ENCODE results near the gene PRR33.
A peak's percentile ranks its signal among the peaks of the same experiment; 100 is the strongest.

Gene PRR33

DNA sequence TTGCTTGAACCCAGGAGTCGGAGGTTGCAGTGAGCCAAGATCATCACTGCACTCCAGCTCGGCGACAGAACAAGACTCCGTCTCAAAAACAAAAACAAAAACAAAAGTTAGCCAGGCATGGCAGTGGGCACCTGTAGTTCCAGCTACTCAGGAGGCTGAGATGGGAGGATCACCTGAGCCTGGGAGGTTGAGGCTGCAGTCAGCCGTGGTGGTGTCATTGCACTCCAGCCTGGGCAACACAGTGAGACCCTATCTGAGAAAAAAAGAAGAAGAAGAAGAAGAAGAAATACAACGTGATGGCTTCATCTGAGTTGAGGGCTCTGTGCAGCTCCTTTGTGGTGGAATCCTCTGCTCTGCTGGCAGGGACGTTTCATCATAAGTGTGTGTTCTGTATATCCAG lies 17.8 kb upstream of the PRR33 start:
- no peak overlapping the region for H3K4me3 ChIP-seq (ENCODE audit: low read length, poor library complexity, severe bottlenecking)
- H3K9me2 ChIP-seq (replicated peaks; ENCODE audit: low read depth, low read length), result no peaks in the 10 kb centered on the region
- H3K36me3 ChIP-seq (ENCODE audit: insufficient read depth, low read length), result no peaks in the 10 kb centered on the region
- no peak overlapping the region for H2AFZ ChIP-seq (ENCODE audit: low read length)
- TF ChIP-seq EZH2phosphoT487 (IDR thresholded peaks at IDR 0.05; ENCODE audit: borderline replicate concordance), result no peak
- TF ChIP-seq CTCF (conservative IDR thresholded peaks at IDR 0.05; ENCODE audit: low read length), result no peak
- no peak overlapping the region for H3K4me2 ChIP-seq (ENCODE audit: low read depth, low read length, poor library complexity, severe bottlenecking)
- H3K27me3 ChIP-seq (ENCODE audit: insufficient read depth, low read length, poor library complexity, severe bottlenecking), result no peaks in the 10 kb centered on the region
- H3K4me1 ChIP-seq (ENCODE audit: insufficient read depth, low read length, poor library complexity, severe bottlenecking), result peaks cover 21% of the 10 kb centered on the region
- H4K20me1 ChIP-seq (ENCODE audit: insufficient read depth, low read length, poor library complexity, severe bottlenecking), result no peaks in the 10 kb centered on the region
- H3K9me3 ChIP-seq (ENCODE audit: insufficient read depth, low read depth, low read length), result no peaks in the 10 kb centered on the region
- H3K9ac ChIP-seq (ENCODE audit: low read depth, low read length, poor library complexity, severe bottlenecking), result no peak overlapping the region
- no peaks in the 10 kb centered on the region for H3K79me2 ChIP-seq (ENCODE audit: insufficient read depth, low read length)
- H3F3A ChIP-seq (ENCODE audit: low read depth), result no peaks in the 10 kb centered on the region

GRCh38 chr11:1908618-1909017 lies 16.9 kb upstream of the PRR33 start:
- H3K9me2 ChIP-seq (replicated peaks; ENCODE audit: low read depth, low read length), result no peaks in the 10 kb centered on the region
- no peaks in the 10 kb centered on the region for H3K9me3 ChIP-seq (ENCODE audit: insufficient read depth, low read depth, low read length)
- no peak overlapping the region for H3K4me2 ChIP-seq (ENCODE audit: low read depth, low read length, poor library complexity, severe bottlenecking)
- TF ChIP-seq CTCF (conservative IDR thresholded peaks at IDR 0.05; ENCODE audit: low read length) (no peak), EZH2phosphoT487 (IDR thresholded peaks at IDR 0.05; ENCODE audit: borderline replicate concordance) (no peak)
- H3K79me2 ChIP-seq (ENCODE audit: insufficient read depth, low read length), result no peaks in the 10 kb centered on the region
- H3K9ac ChIP-seq (ENCODE audit: low read depth, low read length, poor library complexity, severe bottlenecking), result no peak overlapping the region
- H2AFZ ChIP-seq (ENCODE audit: low read length), result no peak overlapping the region
- no peak overlapping the region for H3K4me3 ChIP-seq (ENCODE audit: low read length, poor library complexity, severe bottlenecking)
- no peaks in the 10 kb centered on the region for H4K20me1 ChIP-seq (ENCODE audit: insufficient read depth, low read length, poor library complexity, severe bottlenecking)
- H3K4me1 ChIP-seq (ENCODE audit: insufficient read depth, low read length, poor library complexity, severe bottlenecking), result peaks cover 21% of the 10 kb centered on the region
- no peaks in the 10 kb centered on the region for H3K27me3 ChIP-seq (ENCODE audit: insufficient read depth, low read length, poor library complexity, severe bottlenecking)
- no peaks in the 10 kb centered on the region for H3F3A ChIP-seq (ENCODE audit: low read depth)
- H3K36me3 ChIP-seq (ENCODE audit: insufficient read depth, low read length), result no peaks in the 10 kb centered on the region

- Histone ChIP-seq H3K4me2 (ENCODE audit: low read depth, low read length, poor library complexity, severe bottlenecking) (peak overlapping the region; percentile 76), H3K9me2 (replicated peaks; ENCODE audit: low read depth, low read length) (no peaks in the 10 kb centered on the region), H3K27me3 (ENCODE audit: insufficient read depth, low read length, poor library complexity, severe bottlenecking) (no peaks in the 10 kb centered on the region), H3K4me1 (ENCODE audit: insufficient read depth, low read length, poor library complexity, severe bottlenecking) (peaks cover 21% of the 10 kb centered on the region), H3K36me3 (ENCODE audit: insufficient read depth, low read length) (no peaks in the 10 kb centered on the region), H3K9ac (ENCODE audit: low read depth, low read length, poor library complexity, severe bottlenecking) (peak overlapping the region; percentile 74), H3K79me2 (ENCODE audit: insufficient read depth, low read length) (no peaks in the 10 kb centered on the region), H3K9me3 (ENCODE audit: insufficient read depth, low read depth, low read length) (no peaks in the 10 kb centered on the region), H2AFZ (ENCODE audit: low read length) (peak overlapping the region; percentile 75), H4K20me1 (ENCODE audit: insufficient read depth, low read length, poor library complexity, severe bottlenecking) (no peaks in the 10 kb centered on the region), H3K4me3 (ENCODE audit: low read length, poor library complexity, severe bottlenecking) (peak overlapping the region; percentile 50), H3F3A (ENCODE audit: low read depth) (no peaks in the 10 kb centered on the region)
- TF ChIP-seq EZH2phosphoT487 (IDR thresholded peaks at IDR 0.05; ENCODE audit: borderline replicate concordance) (no peak), CTCF (conservative IDR thresholded peaks at IDR 0.05; ENCODE audit: low read length) (no peak)
Observed at GRCh38 chr11:1906611-1907423, 15.1 kb upstream of the PRR33 start.
